OCI-LY7 (cell line): ENCODE data around the gene CEACAM18.

Experiments
- EZH2phosphoT487 ChIP-seq: fragments of 200-600 bp; sonication (generic); IDR thresholded peaks from 2 replicates; pipeline ENCODE4 v1.6.1; 2018; ENCODE audit warnings: low read depth, borderline replicate concordance, mild to moderate bottlenecking, mixed run types, antibody characterized with exemption, low read length, moderate library complexity, mixed read lengths
- TF ChIP-seq, protein P1 (sequence below): fragments of 200-600 bp; sonication (generic); conservative IDR thresholded peaks from 2 replicates; pipeline ENCODE4 v1.5.1; 2014; ENCODE audit warnings: mild to moderate bottlenecking, antibody characterized with exemption, low read length, moderate library complexity, mixed read lengths

DNA sequence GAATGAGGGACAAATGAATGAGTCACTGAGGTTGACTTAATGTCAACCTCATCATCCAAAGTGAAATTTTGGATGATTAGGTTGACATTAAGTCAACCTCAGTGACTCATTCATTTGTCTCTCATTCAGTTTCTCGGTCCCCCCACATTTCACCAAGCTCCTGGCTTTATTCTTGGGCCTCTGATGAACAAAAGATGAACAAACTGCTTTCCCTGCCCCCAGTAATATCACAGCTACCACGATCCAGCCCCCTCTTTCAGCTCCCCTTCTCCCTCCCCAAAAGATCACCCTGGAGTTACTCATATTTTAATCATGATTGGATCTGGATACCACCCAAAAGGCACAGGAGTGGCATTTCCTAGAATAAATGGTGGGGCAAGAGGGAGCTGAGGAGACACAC is 10.8 kb downstream of the CEACAM18 start:
- TF ChIP-seq, protein P1, sequence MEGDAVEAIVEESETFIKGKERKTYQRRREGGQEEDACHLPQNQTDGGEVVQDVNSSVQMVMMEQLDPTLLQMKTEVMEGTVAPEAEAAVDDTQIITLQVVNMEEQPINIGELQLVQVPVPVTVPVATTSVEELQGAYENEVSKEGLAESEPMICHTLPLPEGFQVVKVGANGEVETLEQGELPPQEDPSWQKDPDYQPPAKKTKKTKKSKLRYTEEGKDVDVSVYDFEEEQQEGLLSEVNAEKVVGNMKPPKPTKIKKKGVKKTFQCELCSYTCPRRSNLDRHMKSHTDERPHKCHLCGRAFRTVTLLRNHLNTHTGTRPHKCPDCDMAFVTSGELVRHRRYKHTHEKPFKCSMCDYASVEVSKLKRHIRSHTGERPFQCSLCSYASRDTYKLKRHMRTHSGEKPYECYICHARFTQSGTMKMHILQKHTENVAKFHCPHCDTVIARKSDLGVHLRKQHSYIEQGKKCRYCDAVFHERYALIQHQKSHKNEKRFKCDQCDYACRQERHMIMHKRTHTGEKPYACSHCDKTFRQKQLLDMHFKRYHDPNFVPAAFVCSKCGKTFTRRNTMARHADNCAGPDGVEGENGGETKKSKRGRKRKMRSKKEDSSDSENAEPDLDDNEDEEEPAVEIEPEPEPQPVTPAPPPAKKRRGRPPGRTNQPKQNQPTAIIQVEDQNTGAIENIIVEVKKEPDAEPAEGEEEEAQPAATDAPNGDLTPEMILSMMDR = no peak
- TF ChIP-seq EZH2phosphoT487 = no peak
